ENCODE measurements around the gene ABCA12.

DNA sequence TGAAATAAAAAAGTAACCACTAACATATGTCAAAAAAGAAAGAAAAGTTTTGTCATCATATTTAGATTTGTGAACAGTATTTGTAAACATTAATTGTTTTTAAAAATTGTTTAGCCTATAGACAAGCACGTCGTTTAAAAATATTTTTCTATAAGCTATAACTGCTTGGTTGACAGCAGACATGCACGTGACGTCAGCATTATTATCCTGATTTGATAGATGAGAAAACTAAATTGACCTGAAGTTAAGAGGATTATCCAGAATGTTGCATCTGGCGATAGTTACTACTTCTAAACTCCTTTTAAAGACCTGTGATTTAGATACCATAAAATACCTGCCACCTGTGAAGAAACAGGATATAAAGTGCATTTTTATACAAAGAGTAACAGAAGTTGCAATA, 172.0 kb downstream of the ABCA12 start:
- TF ChIP-seq, protein P1, sequence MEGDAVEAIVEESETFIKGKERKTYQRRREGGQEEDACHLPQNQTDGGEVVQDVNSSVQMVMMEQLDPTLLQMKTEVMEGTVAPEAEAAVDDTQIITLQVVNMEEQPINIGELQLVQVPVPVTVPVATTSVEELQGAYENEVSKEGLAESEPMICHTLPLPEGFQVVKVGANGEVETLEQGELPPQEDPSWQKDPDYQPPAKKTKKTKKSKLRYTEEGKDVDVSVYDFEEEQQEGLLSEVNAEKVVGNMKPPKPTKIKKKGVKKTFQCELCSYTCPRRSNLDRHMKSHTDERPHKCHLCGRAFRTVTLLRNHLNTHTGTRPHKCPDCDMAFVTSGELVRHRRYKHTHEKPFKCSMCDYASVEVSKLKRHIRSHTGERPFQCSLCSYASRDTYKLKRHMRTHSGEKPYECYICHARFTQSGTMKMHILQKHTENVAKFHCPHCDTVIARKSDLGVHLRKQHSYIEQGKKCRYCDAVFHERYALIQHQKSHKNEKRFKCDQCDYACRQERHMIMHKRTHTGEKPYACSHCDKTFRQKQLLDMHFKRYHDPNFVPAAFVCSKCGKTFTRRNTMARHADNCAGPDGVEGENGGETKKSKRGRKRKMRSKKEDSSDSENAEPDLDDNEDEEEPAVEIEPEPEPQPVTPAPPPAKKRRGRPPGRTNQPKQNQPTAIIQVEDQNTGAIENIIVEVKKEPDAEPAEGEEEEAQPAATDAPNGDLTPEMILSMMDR (IDR thresholded peaks at IDR 0.05; ENCODE audit: low read depth, low read length): no peak
- no peak for TF ChIP-seq EZH2phosphoT487 (IDR thresholded peaks at IDR 0.05; ENCODE audit: low read depth)
